KMS-11 (cell line): ENCODE measurements around the gene SKP1.
"Not testable (repeated sequence)": the region's sequence is repeated elsewhere in the genome, so short reads cannot be mapped to it uniquely, and the experiment has no call there.

Experiments used
- H2AFZ ChIP-seq: fragments of 200-600 bp; sonication (generic); 2 replicates; pipeline ENCODE4 v1.6.1; 2016; ENCODE audit warnings: antibody characterized with exemption, mixed run types, low read depth
- H3K27ac ChIP-seq: fragments of 200-600 bp; sonication (generic); 2 replicates; pipeline ENCODE4 v1.6.1; 2016; ENCODE audit warnings: mild to moderate bottlenecking, mixed run types
- H3K27me3 ChIP-seq: fragments of 200-600 bp; sonication (generic); 2 replicates; pipeline ENCODE4 v1.6.1; 2017; ENCODE audit warnings: mild to moderate bottlenecking, low read depth, mixed run types, moderate library complexity; ENCODE audit not compliant: insufficient read depth
- H3K36me3 ChIP-seq: fragments of 200-600 bp; sonication (generic); 2 replicates; pipeline ENCODE4 v1.6.1; 2017; ENCODE audit warnings: mild to moderate bottlenecking, mixed run types; ENCODE audit not compliant: insufficient read depth
- H3K4me1 ChIP-seq: fragments of 200-600 bp; sonication (generic); 2 replicates; pipeline ENCODE4 v1.6.1; 2016; ENCODE audit warnings: mild to moderate bottlenecking, low read depth, mixed run types; ENCODE audit not compliant: poor library complexity, severe bottlenecking
- H3K4me2 ChIP-seq: fragments of 200-600 bp; sonication (generic); 2 replicates; pipeline ENCODE4 v1.7.0; 2016; ENCODE audit warnings: mild to moderate bottlenecking, mixed run types
- H3K4me3 ChIP-seq: fragments of 200-600 bp; sonication (generic); IDR thresholded peaks from 2 replicates; pipeline ENCODE4 v1.6.1; 2017; ENCODE audit warnings: low read depth, low read length, mixed read lengths; ENCODE audit not compliant: insufficient read depth
- H3K79me2 ChIP-seq: fragments of 200-600 bp; sonication (generic); 2 replicates; pipeline ENCODE4 v1.6.1; 2016; ENCODE audit warnings: low read depth, mixed run types; ENCODE audit not compliant: insufficient read depth
- H3K9ac ChIP-seq: fragments of 200-600 bp; sonication (generic); 2 replicates; pipeline ENCODE4 v1.6.1; 2016; ENCODE audit warnings: mild to moderate bottlenecking, mixed run types
- H4K20me1 ChIP-seq: fragments of 200-600 bp; sonication (generic); 2 replicates; pipeline ENCODE4 v1.6.1; 2016; ENCODE audit warnings: mild to moderate bottlenecking, mixed run types; ENCODE audit not compliant: insufficient read depth
- CTCF ChIP-seq: fragments of 200-600 bp; sonication (generic); conservative IDR thresholded peaks from 2 replicates; pipeline ENCODE4 v1.6.1; 2017; ENCODE audit warnings: low read depth, mild to moderate bottlenecking, antibody characterized with exemption, low read length, moderate library complexity, mixed read lengths

Gene SKP1

GRCh38 chr5:134153657-134154056 lies 23.1 kb downstream of the SKP1 start:
- no peak overlapping the region for H3K27ac ChIP-seq
- H3K4me1 ChIP-seq = no peaks in the 10 kb centered on the region
- no peak overlapping the region for H3K4me3 ChIP-seq
- no peak overlapping the region for H3K9ac ChIP-seq
- no peak for TF ChIP-seq CTCF
- no peak overlapping the region for H2AFZ ChIP-seq
- no peaks in the 10 kb centered on the region for H3K27me3 ChIP-seq
- no peaks in the 10 kb centered on the region for H3K79me2 ChIP-seq
- no peak overlapping the region for H3K4me2 ChIP-seq
- no peaks in the 10 kb centered on the region for H4K20me1 ChIP-seq
- peaks cover 10% of the 10 kb centered on the region; the same call in 1 of the 2 replicates for H3K36me3 ChIP-seq

- TF ChIP-seq CTCF = no peak
- H3K79me2 ChIP-seq = peaks cover 1% of the 10 kb centered on the region; the same call in 1 of the 2 replicates
- H2AFZ ChIP-seq = no peak overlapping the region
- H3K27ac ChIP-seq = no peak overlapping the region
- peaks cover 10% of the 10 kb centered on the region; the same call in 1 of the 2 replicates for H3K36me3 ChIP-seq
- no peaks in the 10 kb centered on the region for H3K4me1 ChIP-seq
- H3K27me3 ChIP-seq = no peaks in the 10 kb centered on the region
- H4K20me1 ChIP-seq = no peaks in the 10 kb centered on the region
- H3K4me3 ChIP-seq = no peak overlapping the region
- no peak overlapping the region for H3K9ac ChIP-seq
- no peak overlapping the region for H3K4me2 ChIP-seq
These were observed 23.5 kb downstream of the SKP1 start for GRCh38 chr5:134153241-134153640.

GRCh38 chr5:134152173-134152832 lies 24.4 kb downstream of the SKP1 start:
- H3K4me2 ChIP-seq = not testable (repeated sequence)

GRCh38 chr5:134151723-134152122 lies 25.0 kb downstream of the SKP1 start:
- Histone ChIP-seq H4K20me1 (no peaks in the 10 kb centered on the region), H3K27me3 (no peaks in the 10 kb centered on the region), H3K79me2 (peaks cover 4% of the 10 kb centered on the region; the same call in 1 of the 2 replicates), H2AFZ (no peak overlapping the region), H3K27ac (no peak overlapping the region), H3K9ac (no peak overlapping the region), H3K4me2 (no peak overlapping the region), H3K36me3 (peaks cover 10% of the 10 kb centered on the region; the same call in 1 of the 2 replicates), H3K4me3 (no peak overlapping the region), H3K4me1 (no peaks in the 10 kb centered on the region)
- TF ChIP-seq CTCF = no peak

More at GRCh38 chr5:134152173-134152832, 24.4 kb downstream of the SKP1 start:
- not testable (repeated sequence) for H3K36me3 ChIP-seq, H3K4me3 ChIP-seq, H3K27me3 ChIP-seq, H3K9ac ChIP-seq, H3K27ac ChIP-seq, H2AFZ ChIP-seq, H4K20me1 ChIP-seq, H3K79me2 ChIP-seq, H3K4me1 ChIP-seq

- no peak overlapping the region for H2AFZ ChIP-seq
- H3K9ac ChIP-seq = no peak overlapping the region
- H3K36me3 ChIP-seq = peaks cover 6% of the 10 kb centered on the region; the same call in 1 of the 2 replicates
- no peak overlapping the region for H3K27ac ChIP-seq
- no peaks in the 10 kb centered on the region for H3K4me1 ChIP-seq
- no peak overlapping the region for H3K4me2 ChIP-seq
- no peaks in the 10 kb centered on the region for H3K27me3 ChIP-seq
- no peak for TF ChIP-seq CTCF
- H3K79me2 ChIP-seq = peaks cover 4% of the 10 kb centered on the region; the same call in 1 of the 2 replicates
- no peak overlapping the region for H3K4me3 ChIP-seq
- H4K20me1 ChIP-seq = no peaks in the 10 kb centered on the region
These were observed 27.0 kb downstream of the SKP1 start for GRCh38 chr5:134149571-134150303.
